AG04450 (cell line): Measurements from ENCODE around the gene MICAL3. TPM values are rescaled to one million over a fixed set of nuclear protein-coding genes. Genes with fewer than 3 reads are reported as not detected.

Experiments used
- CTCF ChIA-PET: fragments of 300-600, 350-600 bp; formaldehyde crosslinking; extraction: SDS; loops from one replicate; lab custom pipeline; 2022; ENCODE audit warnings: antibody characterized with exemption, inconsistent platforms; lab: Charles Lee
- POLR2A ChIA-PET: fragments of 350-600 bp; formaldehyde crosslinking; extraction: SDS; loops from one replicate; lab custom pipeline; 2021; ENCODE audit warnings: antibody characterized with exemption, inconsistent platforms; lab: Yijun Ruan, JAX
- DNase-seq: peaks from one replicate; pipeline ENCODE4 v3.0.0-alpha.2; 2011; ENCODE audit warnings: low read depth, low spot score
- H3K27ac ChIP-seq: one replicate; pipeline ENCODE4 v1.5.1; 2012; ENCODE audit warnings: low read depth, low read length, control low read depth
- H3K27me3 ChIP-seq: one replicate; pipeline ENCODE4 v1.6.0; 2012; ENCODE audit warnings: low read length; ENCODE audit not compliant: control insufficient read depth, insufficient read depth
- H3K4me3 ChIP-seq: 2 replicates; pipeline ENCODE4 v1.5.1; 2011; ENCODE audit warnings: mild to moderate bottlenecking, low read depth, low read length, control low read depth
- H3K9me3 ChIP-seq: 2 replicates; pipeline ENCODE4 v1.5.1; 2012; ENCODE audit warnings: low read length; ENCODE audit not compliant: control insufficient read depth, insufficient read depth
- polyA plus RNA-seq: library from polyadenylated mRNA; depleted of rRNA; stranded (reverse); fragments of >200 nt; gene quantifications from 2 replicates; pipeline ENCODE4 v1.2.3, GENCODE V29; 2011
- TF ChIP-seq, protein P1 (sequence below): IDR thresholded peaks from 2 replicates; pipeline ENCODE4 v1.5.1; 2011; ENCODE audit warnings: low read depth, low read length, control low read depth, inconsistent platforms

Gene MICAL3
- polyA plus RNA-seq, 1 experiment = 17.8 TPM

GRCh38 chr22:17792854-17793434 lies 231.4 kb downstream of the MICAL3 start:
- CTCF ChIA-PET = no interaction called here
- Histone ChIP-seq H3K4me3 (no peak overlapping the region), H3K27me3 (no peaks in the 10 kb centered on the region), H3K9me3 (no peaks in the 10 kb centered on the region), H3K27ac (no peak overlapping the region)
- TF ChIP-seq, protein P1, sequence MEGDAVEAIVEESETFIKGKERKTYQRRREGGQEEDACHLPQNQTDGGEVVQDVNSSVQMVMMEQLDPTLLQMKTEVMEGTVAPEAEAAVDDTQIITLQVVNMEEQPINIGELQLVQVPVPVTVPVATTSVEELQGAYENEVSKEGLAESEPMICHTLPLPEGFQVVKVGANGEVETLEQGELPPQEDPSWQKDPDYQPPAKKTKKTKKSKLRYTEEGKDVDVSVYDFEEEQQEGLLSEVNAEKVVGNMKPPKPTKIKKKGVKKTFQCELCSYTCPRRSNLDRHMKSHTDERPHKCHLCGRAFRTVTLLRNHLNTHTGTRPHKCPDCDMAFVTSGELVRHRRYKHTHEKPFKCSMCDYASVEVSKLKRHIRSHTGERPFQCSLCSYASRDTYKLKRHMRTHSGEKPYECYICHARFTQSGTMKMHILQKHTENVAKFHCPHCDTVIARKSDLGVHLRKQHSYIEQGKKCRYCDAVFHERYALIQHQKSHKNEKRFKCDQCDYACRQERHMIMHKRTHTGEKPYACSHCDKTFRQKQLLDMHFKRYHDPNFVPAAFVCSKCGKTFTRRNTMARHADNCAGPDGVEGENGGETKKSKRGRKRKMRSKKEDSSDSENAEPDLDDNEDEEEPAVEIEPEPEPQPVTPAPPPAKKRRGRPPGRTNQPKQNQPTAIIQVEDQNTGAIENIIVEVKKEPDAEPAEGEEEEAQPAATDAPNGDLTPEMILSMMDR = no peak
- no peak for DNase-seq
- POLR2A ChIA-PET = no interaction called here

DNA sequence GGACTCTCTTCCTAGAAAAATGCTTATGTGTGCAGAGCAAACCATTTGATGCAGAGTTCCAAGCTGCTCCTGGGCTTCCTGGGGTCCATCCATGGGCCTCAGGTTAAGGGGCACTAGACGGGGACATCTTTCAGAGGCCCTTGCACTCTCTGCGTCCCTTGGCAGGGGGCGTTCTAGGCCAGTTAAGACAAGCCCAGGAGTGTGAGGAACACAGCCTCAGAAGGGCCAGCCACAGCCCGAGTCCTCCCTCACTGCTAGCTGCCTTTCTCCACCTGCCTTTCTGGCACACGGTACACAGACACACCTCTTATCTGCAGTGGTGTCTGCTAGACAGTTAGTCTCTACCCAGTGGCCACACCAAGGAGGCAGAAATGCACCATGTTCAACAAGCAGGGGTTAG lies 232.1 kb downstream of the MICAL3 start:
- CTCF ChIA-PET = no interaction called here
- TF ChIP-seq, protein P1 = no peak
- H3K9me3 ChIP-seq = no peaks in the 10 kb centered on the region
- no peak overlapping the region for H3K27ac ChIP-seq
- no peak overlapping the region for H3K4me3 ChIP-seq
- POLR2A ChIA-PET = no interaction called here
- DNase-seq = no peak
- H3K27me3 ChIP-seq = no peaks in the 10 kb centered on the region

GRCh38 chr22:17791196-17791595 lies 233.2 kb downstream of the MICAL3 start:
- H3K4me3 ChIP-seq = no peak overlapping the region
- TF ChIP-seq, protein P1 = no peak
- no peak overlapping the region for H3K27ac ChIP-seq
- ChIA-PET CTCF (interaction anchor here (1.4 kb wide), 1 partner anchor 285 kb away, joined by 4 read pairs; no protein-coding TSS in a partner anchor), POLR2A (no interaction called here)
- H3K27me3 ChIP-seq = no peaks in the 10 kb centered on the region
- DNase-seq = no peak
- H3K9me3 ChIP-seq = no peaks in the 10 kb centered on the region

GRCh38 chr22:17789379-17790200 lies 234.8 kb downstream of the MICAL3 start:
- ChIA-PET POLR2A (no interaction called here), CTCF (interaction anchor here (1.3 kb wide), 1 partner anchor 231 kb away, joined by 3 read pairs; no protein-coding TSS in a partner anchor)
- DNase-seq = no peak
- H3K27ac ChIP-seq = no peak overlapping the region
- no peak overlapping the region for H3K4me3 ChIP-seq
- no peaks in the 10 kb centered on the region for H3K9me3 ChIP-seq
- H3K27me3 ChIP-seq = no peaks in the 10 kb centered on the region
- TF ChIP-seq, protein P1 = no peak
